ENCODE results near the gene HSDL1. TPM values are rescaled to one million over a fixed set of nuclear protein-coding genes. Genes with fewer than 3 reads are reported as not detected.
A peak's percentile ranks its signal among the peaks of the same experiment; 100 is the strongest.

The HSDL1 gene
- total RNA-seq, 4 donors from 2014 or later, result 8.3 to 22.8 (median 12.4) TPM

DNA sequence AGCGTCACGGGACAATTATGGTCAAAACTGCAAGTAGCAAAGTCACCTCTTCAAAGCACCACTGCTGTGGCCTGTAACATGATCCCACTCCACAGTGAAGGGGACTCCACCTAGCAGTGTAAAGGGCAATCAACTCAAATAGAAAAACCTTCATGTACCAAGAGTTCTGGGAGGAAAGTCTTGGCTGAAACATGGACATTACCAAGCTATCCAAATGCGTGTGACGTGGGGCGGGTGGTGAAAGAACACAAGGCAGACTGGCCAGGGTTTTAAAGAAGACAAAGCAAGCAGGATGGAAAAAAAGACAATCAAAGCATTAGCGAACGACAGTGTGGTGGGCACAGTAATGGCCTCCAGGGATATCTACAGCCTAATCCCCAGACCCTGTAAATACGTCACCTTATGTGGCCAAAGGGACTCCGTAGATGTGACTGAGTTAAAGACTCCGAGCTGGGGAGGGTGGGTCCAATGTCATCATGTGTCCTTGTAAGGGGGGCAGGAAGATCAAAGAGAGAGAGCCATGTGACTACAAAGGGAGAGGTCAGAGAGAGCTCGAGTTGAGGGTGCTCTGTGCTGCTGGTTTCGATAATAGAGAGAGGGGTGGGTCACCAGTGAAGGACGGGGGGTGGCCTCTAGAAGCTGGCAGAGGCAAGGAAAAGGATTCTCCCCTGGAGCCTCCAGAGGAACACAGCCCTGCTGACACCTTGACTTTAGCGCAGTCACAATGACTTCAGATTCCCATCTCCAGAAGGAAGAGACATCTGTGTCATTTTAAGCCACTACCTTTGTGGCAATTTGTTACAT, 6.0 kb downstream of the HSDL1 start:
- Histone ChIP-seq H3K27ac (peak overlapping the region; percentile 55), H3K4me1 (peaks cover 11% of the 10 kb centered on the region), H3K4me3 (no peak overlapping the region), H3K36me3 (no peaks in the 10 kb centered on the region), H3K9me3 (no peaks in the 10 kb centered on the region), H3K27me3 (no peaks in the 10 kb centered on the region)
- DNase-seq (ENCODE audit: low spot score in 2 of 2), result no peak
- TF ChIP-seq POLR2A (IDR thresholded peaks at IDR 0.05) (no peak), EP300 (IDR thresholded peaks at IDR 0.05) (no peak), POLR2AphosphoS5 (IDR thresholded peaks at IDR 0.05) (no peak)
- TF ChIP-seq, protein P1, sequence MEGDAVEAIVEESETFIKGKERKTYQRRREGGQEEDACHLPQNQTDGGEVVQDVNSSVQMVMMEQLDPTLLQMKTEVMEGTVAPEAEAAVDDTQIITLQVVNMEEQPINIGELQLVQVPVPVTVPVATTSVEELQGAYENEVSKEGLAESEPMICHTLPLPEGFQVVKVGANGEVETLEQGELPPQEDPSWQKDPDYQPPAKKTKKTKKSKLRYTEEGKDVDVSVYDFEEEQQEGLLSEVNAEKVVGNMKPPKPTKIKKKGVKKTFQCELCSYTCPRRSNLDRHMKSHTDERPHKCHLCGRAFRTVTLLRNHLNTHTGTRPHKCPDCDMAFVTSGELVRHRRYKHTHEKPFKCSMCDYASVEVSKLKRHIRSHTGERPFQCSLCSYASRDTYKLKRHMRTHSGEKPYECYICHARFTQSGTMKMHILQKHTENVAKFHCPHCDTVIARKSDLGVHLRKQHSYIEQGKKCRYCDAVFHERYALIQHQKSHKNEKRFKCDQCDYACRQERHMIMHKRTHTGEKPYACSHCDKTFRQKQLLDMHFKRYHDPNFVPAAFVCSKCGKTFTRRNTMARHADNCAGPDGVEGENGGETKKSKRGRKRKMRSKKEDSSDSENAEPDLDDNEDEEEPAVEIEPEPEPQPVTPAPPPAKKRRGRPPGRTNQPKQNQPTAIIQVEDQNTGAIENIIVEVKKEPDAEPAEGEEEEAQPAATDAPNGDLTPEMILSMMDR (IDR thresholded peaks at IDR 0.05), result no peak
- 67% methylated on average over 14 of the region's 14 CpGs for WGBS

DNA sequence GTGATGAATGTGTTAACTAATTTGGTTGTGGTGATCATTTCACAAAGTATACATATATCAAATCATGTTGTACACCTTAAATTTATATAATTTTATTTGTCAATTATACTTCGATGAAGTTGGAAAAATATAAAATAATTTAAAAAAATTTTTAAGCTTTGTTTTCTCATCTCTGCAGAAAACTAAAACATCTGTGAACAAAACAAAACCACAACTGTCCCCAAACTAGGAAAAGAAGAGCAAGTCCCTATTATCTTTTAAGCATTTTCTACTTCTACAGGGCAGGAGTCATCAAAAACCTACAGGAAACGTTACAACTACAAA, 6.5 kb downstream of the HSDL1 start:
- Histone ChIP-seq H3K4me1 (peaks cover 6% of the 10 kb centered on the region), H3K36me3 (no peaks in the 10 kb centered on the region), H3K9me3 (no peaks in the 10 kb centered on the region), H3K27ac (no peak overlapping the region), H3K4me3 (no peak overlapping the region), H3K27me3 (no peaks in the 10 kb centered on the region)
- no peak for TF ChIP-seq POLR2A (IDR thresholded peaks at IDR 0.05)
- no peak for TF ChIP-seq POLR2AphosphoS5 (IDR thresholded peaks at IDR 0.05)
- no peak for TF ChIP-seq EP300 (IDR thresholded peaks at IDR 0.05)
- TF ChIP-seq, protein P1 (IDR thresholded peaks at IDR 0.05), result no peak
- WGBS, result 55% methylated on average over 2 of the region's 2 CpGs
- DNase-seq (ENCODE audit: low spot score in 2 of 2), result no peak

DNA sequence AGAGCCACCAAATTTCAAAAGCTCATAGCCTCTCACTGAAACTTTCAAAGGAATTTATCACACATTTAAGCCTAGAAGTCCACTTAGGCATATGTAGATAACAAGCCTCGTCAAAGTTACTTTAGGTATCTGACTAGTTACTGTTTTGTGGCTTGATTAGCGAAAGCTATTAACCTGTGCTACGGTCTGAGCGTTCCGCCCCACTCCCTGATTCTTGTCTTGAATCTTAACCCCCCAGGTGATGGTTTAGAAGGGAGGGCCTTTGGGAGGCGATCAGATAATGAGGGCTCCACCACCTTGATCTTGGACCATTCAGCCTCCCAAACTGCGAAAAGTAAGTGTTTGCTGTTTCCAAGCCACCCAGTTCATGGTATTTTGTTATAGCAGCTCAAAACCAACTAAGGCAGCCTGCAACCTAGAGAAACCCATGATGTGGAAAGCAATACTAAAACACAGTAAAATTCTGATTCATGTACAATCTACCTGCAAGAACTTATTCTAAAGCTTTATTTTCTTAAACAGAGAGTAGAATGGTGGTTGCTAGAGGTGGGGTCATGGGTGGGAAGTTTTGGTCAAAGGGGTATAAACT, 7.1 kb downstream of the HSDL1 start:
- no peak overlapping the region for H3K27ac ChIP-seq
- WGBS, result 85% methylated on average over 7 of the region's 7 CpGs
- H3K4me1 ChIP-seq, result peaks cover 6% of the 10 kb centered on the region
- no peak for TF ChIP-seq EP300 (IDR thresholded peaks at IDR 0.05)
- TF ChIP-seq, protein P1 (IDR thresholded peaks at IDR 0.05), result no peak
- no peak for TF ChIP-seq POLR2AphosphoS5 (IDR thresholded peaks at IDR 0.05)
- TF ChIP-seq POLR2A (IDR thresholded peaks at IDR 0.05), result no peak
- no peaks in the 10 kb centered on the region for H3K9me3 ChIP-seq
- no peaks in the 10 kb centered on the region for H3K27me3 ChIP-seq
- H3K4me3 ChIP-seq, result no peak overlapping the region
- H3K36me3 ChIP-seq, result no peaks in the 10 kb centered on the region
- DNase-seq (ENCODE audit: low spot score in 2 of 2), result no peak

DNA sequence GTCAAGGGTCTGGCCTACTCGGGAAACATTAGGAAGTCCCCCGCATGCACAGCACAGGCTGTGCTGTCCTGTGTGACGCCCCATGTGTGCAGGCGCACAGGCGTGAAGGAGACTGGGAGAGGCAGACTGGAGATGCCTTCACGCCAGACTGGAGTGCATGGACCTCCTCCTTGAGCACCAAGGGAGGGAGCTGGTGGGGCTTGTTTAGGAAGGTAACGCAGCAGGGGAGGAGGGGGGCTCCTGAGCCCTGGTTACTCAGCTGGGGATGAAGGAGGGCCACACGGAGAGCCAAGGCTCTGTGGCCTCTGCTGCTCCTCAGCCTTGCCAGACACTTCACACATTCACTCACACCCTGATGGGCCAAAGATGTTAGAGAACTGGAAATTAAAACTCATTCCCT, 7.7 kb downstream of the HSDL1 start:
- no peak overlapping the region for H3K4me3 ChIP-seq
- H3K4me1 ChIP-seq, result peaks cover 6% of the 10 kb centered on the region
- no peak for DNase-seq (ENCODE audit: low spot score in 2 of 2)
- no peaks in the 10 kb centered on the region for H3K36me3 ChIP-seq
- 76% methylated on average over 6 of the region's 8 CpGs for WGBS
- H3K27me3 ChIP-seq, result no peaks in the 10 kb centered on the region
- no peaks in the 10 kb centered on the region for H3K9me3 ChIP-seq
- TF ChIP-seq, protein P1 (IDR thresholded peaks at IDR 0.05), result no peak
- no peak for TF ChIP-seq POLR2A (IDR thresholded peaks at IDR 0.05)
- TF ChIP-seq EP300 (IDR thresholded peaks at IDR 0.05), result no peak
- no peak for TF ChIP-seq POLR2AphosphoS5 (IDR thresholded peaks at IDR 0.05)
- H3K27ac ChIP-seq, result no peak overlapping the region

DNA sequence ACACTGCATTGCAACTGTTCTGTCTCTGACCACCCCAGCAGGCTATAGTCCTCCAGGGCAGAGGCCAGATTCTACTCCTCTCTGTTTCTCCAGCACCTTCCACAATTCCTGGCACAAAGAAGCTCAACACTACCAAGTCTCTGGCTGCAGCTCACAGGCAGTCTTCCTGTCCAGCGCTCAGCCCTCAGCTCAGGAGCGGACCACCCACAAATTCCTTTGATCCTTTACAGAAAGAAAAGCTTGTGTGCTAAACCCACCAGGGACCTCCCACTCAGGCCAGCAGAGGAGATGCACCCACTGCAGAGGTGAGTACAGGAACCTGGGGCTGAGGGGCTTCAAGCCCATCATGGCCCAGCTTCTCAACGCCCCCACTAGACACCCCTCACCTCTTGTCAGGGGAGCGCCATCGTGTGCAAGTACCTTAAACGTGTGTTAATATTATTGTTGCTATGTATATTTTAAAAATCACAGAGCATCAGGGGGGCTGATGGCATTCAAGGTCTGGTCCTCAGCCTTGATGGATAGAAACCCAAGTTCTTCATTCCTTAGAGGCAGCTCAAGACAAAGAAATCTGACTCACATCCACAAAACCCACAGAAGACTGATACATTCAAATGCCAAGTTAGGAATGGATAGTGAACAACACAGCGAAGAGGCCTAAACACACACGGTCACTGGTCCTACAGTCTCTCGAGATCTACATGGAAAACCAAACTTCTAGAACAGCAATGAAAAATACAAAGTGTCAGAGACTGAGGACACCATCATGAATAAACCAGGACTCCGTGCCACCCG, 8.4 kb downstream of the HSDL1 start:
- no peaks in the 10 kb centered on the region for H3K27me3 ChIP-seq
- no peak overlapping the region for H3K4me3 ChIP-seq
- H3K9me3 ChIP-seq, result no peaks in the 10 kb centered on the region
- TF ChIP-seq, protein P1 (IDR thresholded peaks at IDR 0.05), result no peak
- TF ChIP-seq POLR2A (IDR thresholded peaks at IDR 0.05) (no peak), EP300 (IDR thresholded peaks at IDR 0.05) (no peak), POLR2AphosphoS5 (IDR thresholded peaks at IDR 0.05) (no peak)
- WGBS, result 89% methylated on average over 11 of the region's 11 CpGs
- H3K4me1 ChIP-seq, result peaks cover 6% of the 10 kb centered on the region
- no peaks in the 10 kb centered on the region for H3K36me3 ChIP-seq
- no peak overlapping the region for H3K27ac ChIP-seq
- no peak for DNase-seq (ENCODE audit: low spot score in 2 of 2)
